22Rv1 (cell line): ENCODE measurements around the gene GDPGP1.

Experiments used
- CTCF ChIP-seq: fragments of 450-650 bp; IDR thresholded peaks from 2 replicates; pipeline ENCODE4 v1.5.1; 2017; ENCODE audit warnings: mild to moderate bottlenecking
- ZFX ChIP-seq: fragments of 450-650 bp; IDR thresholded peaks from 2 replicates; pipeline ENCODE4 v1.6.1; 2017; ENCODE audit warnings: antibody characterized with exemption, borderline replicate concordance

GRCh38 chr15:90212221-90213098, 21.5 kb upstream of the GDPGP1 start:
- no peak for TF ChIP-seq CTCF
- TF ChIP-seq ZFX: no peak
